Urinary bladder (tissue), 4 donors: ENCODE measurements around the gene EDAR. TPM values are rescaled to one million over a fixed set of nuclear protein-coding genes. Genes with fewer than 3 reads are reported as not detected.
A peak's percentile ranks its signal among the peaks of the same experiment; 100 is the strongest.

Source experiments
- DNase-seq: peaks from one replicate; pipeline ENCODE4 v3.0.0-alpha.2; 2015; ENCODE audit errors: extremely low spot score
- H3K27ac ChIP-seq: one replicate; pipeline ENCODE4 v1.5.1; 2013; ENCODE audit warnings: low read depth, mild to moderate bottlenecking, moderate library complexity
- H3K36me3 ChIP-seq: one replicate; pipeline ENCODE4 v1.6.1; 2013; ENCODE audit warnings: mild to moderate bottlenecking, moderate library complexity; ENCODE audit not compliant: insufficient read depth
- H3K4me1 ChIP-seq: one replicate; pipeline ENCODE4 v1.6.1; 2013; ENCODE audit warnings: mild to moderate bottlenecking, moderate library complexity; ENCODE audit not compliant: insufficient read depth
- H3K4me3 ChIP-seq: one replicate; pipeline ENCODE4 v1.5.1; 2013; ENCODE audit warnings: low read depth, low read length
- WGBS: extraction: QIAGEN DNeasy Blood & Tissue Kit; methylation state at CpG from one replicate; pipeline ENCODE4 v1.1.7; 2013; 5-methylcytosine and 5-hydroxymethylcytosine counted together
- polyA plus RNA-seq: library from polyadenylated mRNA; stranded (reverse); fragments of 200-250 nt; gene quantifications from one replicate; pipeline ENCODE4 v1.2.3, GENCODE V29; 2013
- total RNA-seq: library from RNA; depleted of rRNA; stranded (reverse); fragments of >200 nt; gene quantifications from one replicate; pipeline ENCODE4 v1.2.3, GENCODE V29; 2014
- donor health status: healthy with polysubstance abuse.
- donor health status: healthy.

The EDAR gene
- total and polyA plus RNA-seq, 2 donors, result 1.7 to 3.9 TPM

DNA sequence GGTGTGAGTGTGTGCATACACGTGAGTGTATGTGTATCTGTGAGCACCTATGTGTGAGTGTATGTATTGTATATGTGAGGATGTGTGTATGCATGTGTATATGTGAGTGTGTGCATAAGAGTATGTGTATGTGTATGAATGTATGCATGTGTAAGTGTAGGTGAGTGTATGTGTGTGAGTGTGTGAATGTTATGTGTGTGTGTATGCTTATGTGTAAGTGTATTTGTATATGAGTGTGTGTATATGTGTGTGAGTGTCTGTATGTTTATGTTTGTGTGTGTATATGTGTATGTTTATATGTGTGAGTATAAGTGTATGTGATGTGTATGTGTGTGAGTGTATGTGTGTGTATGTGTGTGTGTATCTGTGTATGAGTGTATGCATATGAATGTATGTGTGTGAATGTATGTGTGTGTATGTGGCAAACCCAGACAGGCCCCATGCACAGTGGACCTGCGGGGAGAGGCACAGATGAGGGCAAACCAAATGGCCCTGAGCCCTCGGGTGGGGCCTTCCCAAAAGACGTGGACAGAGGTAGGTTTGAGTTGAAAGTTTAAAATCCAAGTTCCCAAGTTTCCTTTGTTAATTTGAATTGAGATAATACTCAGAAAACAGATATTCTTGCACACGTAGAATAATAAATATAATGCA, 51.5 kb downstream of the EDAR start:
- WGBS, result 81% methylated on average over 5 of the region's 5 CpGs
- no peaks in the 10 kb centered on the region for H3K36me3 ChIP-seq
- peaks cover 2% of the 10 kb centered on the region for H3K4me1 ChIP-seq
- DNase-seq, result no peak
- H3K27ac ChIP-seq, result no peak overlapping the region
- H3K4me3 ChIP-seq, result no peak overlapping the region

DNA sequence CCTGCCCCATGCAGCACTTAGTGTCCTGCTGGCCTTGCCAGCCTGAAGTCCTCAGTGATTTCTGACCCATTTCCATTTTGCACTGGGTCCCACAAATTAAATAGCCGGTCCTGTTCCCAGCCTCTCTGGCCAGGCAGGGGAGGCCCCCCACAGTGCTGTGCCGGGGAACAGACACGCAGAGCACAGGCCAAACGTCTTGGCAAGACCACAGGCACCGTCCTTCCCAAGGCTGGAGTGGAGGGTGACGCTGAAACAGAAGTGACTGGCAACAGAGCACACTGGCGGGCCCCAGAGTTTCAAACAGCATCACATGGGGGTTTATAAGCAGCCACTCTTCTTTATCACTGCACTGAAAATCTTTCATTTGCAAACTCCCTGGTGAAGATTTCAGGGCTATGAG, 52.2 kb downstream of the EDAR start:
- 67% methylated on average over 7 of the region's 7 CpGs for WGBS

DNA sequence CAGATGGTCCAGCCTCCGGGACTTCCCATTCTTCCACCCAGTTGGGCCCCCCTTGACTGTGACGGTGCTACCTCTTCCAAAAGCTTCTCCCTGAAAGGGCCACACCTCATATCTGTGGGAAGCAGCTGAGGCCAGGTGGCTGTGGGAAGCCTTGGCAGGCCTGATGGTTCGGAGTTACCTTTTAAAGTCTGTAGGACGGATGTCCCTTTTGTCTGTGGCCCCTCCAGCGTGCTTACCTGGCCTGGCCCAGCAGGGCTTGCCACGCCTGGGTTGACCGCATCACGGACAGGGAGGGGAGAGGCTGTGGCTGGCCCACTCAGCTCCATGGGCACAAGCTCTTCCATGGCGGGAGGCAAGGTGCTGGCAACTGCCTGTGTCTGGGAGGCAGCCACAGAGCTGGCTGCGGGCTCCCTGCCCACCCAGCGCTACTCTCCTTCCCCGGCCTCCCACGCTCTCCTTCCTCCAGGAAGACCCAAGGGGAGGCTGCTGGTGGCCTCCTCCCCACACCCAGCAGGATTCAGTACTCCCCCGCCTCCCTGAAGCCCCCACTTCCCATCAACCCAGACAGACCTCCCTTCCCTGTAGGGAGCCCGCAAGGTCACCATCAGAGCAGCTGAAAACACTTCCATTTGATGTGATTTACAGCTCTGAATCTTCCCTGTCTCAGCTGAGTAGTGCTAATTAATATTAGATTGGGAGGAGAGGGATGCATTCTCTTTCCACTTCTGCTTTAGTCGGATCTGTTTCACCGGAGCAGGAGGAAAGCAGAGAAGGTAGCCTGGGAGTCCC, 52.8 kb downstream of the EDAR start:
- DNase-seq, result no peak
- no peak overlapping the region for H3K27ac ChIP-seq
- WGBS, result 88% methylated on average over 17 of the region's 17 CpGs
- H3K36me3 ChIP-seq, result no peaks in the 10 kb centered on the region
- peaks cover 2% of the 10 kb centered on the region for H3K4me1 ChIP-seq
- no peak overlapping the region for H3K4me3 ChIP-seq

More for the DNA sequence above, 52.2 kb downstream of the EDAR start:
- Histone ChIP-seq H3K4me3 (no peak overlapping the region), H3K36me3 (no peaks in the 10 kb centered on the region), H3K4me1 (peaks cover 2% of the 10 kb centered on the region), H3K27ac (no peak overlapping the region)
- no peak for DNase-seq

DNA sequence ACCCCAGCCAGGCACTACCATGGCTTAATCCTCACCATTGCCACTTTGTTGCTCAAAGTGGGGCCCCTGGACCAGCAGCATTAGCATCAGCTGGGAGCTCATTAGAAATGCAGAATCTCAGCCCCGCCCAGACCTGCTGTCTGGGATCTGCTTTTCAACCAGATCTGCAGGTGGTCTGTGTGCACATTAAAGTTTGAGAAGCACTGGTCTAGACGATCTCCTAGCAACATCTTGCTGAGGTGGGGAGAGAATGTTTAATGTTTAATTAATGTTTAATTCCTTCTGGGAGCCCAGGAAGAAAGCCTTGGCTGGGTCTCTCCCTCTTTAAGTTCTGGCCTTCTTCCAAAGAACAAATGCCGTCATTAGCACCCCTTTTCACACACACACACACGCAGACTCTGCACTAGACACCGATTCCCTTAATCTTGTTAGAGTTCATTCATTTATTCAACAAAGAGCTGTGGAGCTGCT, 53.7 kb downstream of the EDAR start:
- Histone ChIP-seq H3K4me3 (no peak overlapping the region), H3K27ac (no peak overlapping the region), H3K4me1 (peaks cover 2% of the 10 kb centered on the region), H3K36me3 (no peaks in the 10 kb centered on the region)
- 73% methylated on average over 5 of the region's 5 CpGs for WGBS
- DNase-seq, result no peak

DNA sequence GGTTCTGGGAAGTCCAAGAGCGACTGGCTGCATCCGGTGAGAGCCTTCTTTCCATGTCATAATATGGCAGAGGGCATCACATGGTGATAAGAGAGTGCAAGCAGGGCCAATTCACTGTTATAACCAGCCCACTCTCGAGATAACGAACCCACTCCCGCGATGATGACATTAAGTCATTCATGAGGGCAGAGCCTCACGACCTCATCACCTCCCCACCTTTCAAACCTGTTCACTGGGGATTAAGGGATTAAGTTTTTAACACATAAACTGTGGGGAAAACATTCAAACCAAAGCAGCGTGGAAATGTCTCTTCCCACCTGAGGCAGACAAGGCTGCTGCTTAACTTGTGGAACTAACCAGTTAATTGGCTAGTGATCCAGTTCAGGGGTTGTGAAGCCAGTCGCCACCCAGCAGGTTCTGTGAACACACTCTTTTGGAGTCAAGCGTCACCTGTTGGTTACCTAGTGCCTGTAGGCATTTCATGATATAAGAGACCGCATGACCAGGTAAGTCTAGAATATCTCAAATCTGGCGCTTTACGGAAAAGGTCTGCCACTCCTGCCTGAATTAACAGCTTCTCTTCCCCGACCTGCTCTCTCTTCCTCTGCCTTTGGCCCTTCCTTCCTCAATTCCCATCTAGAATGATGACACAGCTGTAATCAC, 54.3 kb downstream of the EDAR start:
- H3K27ac ChIP-seq, result peak overlapping the region; percentile 31
- no peak for DNase-seq
- peaks cover 2% of the 10 kb centered on the region for H3K4me1 ChIP-seq
- 88% methylated on average over 14 of the region's 14 CpGs for WGBS
- no peak overlapping the region for H3K4me3 ChIP-seq
- H3K36me3 ChIP-seq, result no peaks in the 10 kb centered on the region

DNA sequence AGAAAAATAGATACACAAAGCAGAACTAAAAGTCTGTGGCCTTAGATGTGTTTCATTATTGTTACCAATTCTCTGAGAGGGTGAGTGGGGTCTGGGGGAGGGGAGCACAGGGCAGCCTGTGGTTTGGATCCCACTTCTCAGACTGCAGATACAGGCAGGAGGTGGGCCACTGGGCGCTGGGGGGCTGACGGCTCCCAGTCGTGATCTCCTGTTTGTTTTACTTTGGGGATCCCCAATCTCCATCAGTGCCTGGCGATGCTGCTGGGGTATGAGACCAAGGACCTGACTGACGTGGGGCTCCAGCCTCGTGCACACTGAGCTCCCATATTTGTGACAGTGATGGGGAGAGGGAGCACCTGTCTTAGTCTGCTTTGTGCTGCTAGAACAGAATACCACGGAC, 54.9 kb downstream of the EDAR start:
- Histone ChIP-seq H3K4me1 (peaks cover 2% of the 10 kb centered on the region), H3K27ac (peak overlapping the region; percentile 31), H3K4me3 (no peak overlapping the region), H3K36me3 (no peaks in the 10 kb centered on the region)
- DNase-seq, result no peak
- 88% methylated on average over 7 of the region's 7 CpGs for WGBS

DNA sequence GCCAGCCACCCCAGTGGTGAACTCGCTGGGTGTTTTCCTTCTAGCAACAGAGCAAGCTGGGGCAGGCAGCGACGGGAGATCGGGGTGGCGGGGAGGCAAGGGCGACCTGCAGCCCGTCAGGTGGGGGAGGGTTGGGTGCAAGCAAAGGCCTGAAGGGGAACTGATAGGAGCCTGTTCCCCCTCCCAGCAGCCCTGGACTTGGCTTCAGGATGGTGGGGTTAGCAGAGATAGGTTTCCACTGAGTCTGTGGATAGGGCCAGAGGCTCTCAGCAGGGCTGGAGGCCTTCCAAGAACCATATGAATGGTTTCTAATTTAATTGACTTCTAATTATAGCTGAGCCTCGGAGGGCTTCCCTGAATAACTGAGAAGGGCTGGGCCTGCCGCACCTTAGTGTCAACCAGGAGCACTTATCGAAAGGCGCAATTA, 55.3 kb downstream of the EDAR start:
- DNase-seq, result no peak
- Histone ChIP-seq H3K4me1 (peaks cover 2% of the 10 kb centered on the region), H3K4me3 (no peak overlapping the region), H3K27ac (no peak overlapping the region), H3K36me3 (no peaks in the 10 kb centered on the region)
- 75% methylated on average over 11 of the region's 11 CpGs for WGBS

DNA sequence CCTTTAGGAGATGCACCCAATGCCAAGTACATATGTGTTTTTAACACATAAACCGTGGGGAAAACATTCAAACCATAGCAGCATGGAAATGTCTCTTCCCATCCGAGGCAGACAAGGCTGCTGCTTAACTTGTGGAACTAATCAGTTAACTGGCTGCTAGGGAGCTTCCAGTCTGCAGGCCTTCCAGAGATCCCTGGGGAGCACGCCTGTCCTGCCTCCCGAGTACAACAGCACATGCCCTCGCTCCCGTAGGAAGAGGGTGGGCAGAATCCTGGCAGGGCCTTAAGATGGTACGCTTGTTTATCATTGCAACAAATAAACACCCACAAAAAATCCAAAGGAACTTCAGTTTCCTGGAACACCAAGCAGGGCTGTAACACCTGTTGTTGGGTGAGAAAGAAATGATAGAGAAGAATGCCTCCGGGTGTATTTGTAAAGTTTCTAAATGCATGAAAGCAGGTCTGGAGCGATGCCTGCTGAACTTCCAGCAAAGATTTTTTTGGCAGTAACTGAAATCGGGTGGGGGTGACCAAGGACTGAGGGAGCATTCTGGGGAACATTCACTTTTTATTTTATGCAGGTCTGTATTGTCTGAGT, 56.2 kb downstream of the EDAR start:
- 56% methylated on average over 10 of the region's 10 CpGs for WGBS
- Histone ChIP-seq H3K36me3 (no peaks in the 10 kb centered on the region), H3K4me1 (peaks cover 2% of the 10 kb centered on the region), H3K27ac (no peak overlapping the region), H3K4me3 (no peak overlapping the region)
- DNase-seq, result no peak

DNA sequence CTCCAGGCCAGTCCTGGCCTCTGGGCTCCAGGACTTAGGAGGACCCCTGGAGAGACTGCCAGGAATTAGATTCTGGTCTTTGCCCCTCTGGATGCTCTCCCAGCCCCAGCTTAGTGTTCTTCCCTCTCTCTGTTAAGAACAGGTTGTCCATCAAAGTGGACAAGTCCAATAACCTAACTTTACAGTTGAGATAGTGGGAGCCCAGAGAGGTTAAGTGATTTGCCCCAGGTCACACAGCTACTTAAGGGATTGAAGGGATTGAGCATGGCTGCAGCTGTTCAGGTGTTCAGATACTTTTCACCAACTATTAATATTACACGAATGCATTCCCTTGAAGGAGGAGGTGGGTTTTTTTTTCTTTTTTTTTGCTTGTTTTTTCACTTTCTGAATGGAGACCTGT, 57.6 kb downstream of the EDAR start:
- Histone ChIP-seq H3K4me3 (no peak overlapping the region), H3K4me1 (peaks cover 2% of the 10 kb centered on the region), H3K36me3 (no peaks in the 10 kb centered on the region), H3K27ac (no peak overlapping the region)
- 93% methylated on average over 1 of the region's 1 CpG for WGBS
- DNase-seq, result no peak

DNA sequence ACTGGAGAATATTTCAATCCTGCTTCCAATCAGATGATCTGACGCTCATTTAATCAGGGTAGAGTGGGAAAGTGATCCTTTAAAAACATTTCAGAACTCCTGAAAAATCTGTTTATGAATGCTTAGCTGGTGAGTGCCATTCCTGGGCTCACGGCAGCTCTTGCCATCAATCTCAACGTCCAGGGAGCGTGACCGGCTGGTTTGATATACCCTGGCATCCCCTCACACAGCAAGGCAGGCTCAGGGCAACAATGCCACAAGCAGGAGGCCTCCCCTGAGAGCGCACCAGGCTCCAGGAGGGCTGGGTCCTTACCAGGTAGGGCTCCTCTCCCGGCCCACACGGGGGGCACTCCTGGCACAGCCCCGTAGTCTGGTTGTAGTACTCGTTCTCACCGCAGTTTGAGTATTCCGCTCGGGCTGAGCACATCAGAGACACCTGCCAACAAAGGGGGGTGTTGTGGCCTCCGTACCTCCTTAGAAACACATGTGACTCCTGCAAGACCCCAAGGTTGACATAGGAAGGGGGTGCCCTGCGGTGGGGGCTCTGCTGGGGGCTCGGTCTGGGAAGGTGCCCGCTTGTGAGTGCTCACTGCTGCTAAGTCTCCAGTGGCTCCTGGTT, 59.1 kb downstream of the EDAR start:
- Histone ChIP-seq H3K4me1 (peaks cover 2% of the 10 kb centered on the region), H3K4me3 (no peak overlapping the region), H3K27ac (no peak overlapping the region), H3K36me3 (no peaks in the 10 kb centered on the region)
- no peak for DNase-seq
- 95% methylated on average over 17 of the region's 17 CpGs for WGBS

DNA sequence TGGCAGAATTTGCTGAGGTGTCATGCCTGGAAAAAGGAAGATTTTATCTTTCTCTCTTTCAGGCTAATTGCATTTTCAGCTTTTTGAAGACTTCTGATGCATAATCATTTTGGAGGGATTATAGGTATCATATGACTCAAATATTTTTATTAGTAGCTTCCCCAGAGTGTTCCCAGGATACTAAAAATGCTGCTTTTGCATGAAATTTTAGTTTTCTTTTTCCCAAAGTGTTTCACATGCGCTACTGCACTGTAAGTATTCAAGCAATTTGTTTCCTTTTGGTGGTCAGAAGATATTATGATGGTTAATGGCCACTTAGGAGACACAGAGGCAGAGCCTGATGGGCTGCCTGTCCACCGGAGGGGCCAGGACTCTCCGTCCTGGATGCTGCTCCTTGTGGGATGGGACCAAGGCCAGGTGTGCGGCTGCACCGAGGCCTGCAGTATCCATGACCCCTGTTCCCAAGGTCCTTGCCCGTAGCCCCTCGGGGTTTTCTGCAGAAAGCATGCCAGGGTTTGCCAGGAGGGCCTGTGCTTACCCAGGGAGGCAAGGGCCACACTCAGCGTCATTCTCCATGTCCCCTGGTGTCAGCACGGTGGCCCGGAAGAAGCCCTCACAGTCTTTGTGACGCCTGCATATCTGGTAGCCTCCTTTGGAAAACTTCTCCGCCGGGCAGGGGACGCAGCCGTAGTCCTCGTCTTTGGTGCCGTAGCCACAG, 60.2 kb downstream of the EDAR start:
- DNase-seq, result no peak
- H3K27ac ChIP-seq, result no peak overlapping the region
- H3K4me3 ChIP-seq, result no peak overlapping the region
- H3K36me3 ChIP-seq, result no peaks in the 10 kb centered on the region
- no peaks in the 10 kb centered on the region for H3K4me1 ChIP-seq
- WGBS, result 92% methylated on average over 17 of the region's 17 CpGs

DNA sequence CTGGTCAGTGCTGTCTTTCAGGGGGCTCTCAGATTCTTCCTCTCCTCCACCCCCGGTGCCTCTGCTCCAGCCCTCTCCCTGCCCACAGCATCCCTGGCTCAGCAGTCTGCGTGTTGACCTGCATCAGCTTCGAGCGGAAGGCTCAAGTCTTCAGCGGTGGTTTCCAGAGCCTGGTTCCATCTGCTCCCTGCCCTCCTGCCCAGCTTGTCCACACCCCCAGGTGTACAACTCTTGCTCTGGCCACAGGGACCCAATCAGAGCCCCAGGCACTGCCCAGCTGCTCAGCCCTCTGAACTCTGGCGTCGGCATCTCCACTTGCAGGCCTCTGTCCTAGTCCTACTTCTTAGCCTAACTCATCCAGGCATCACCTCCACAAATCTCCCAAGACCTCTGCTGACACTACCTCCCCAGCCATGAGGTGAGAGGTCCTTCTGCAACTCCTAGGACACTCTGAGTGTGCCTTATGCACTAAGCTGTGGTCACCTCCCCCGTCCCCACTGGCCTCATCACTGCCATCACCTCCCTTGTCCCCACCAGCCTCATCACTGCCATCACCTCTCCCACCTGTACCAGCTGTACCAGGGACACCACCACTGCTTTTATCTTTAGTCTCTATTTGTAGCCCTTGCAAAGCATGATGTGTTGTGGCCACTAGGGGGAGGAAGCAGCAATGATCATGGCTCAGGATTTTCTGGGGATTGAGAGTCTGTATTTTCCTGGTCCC, 60.9 kb downstream of the EDAR start:
- no peaks in the 10 kb centered on the region for H3K4me1 ChIP-seq
- no peak for DNase-seq

More for the DNA sequence above, 60.9 kb downstream of the EDAR start:
- Histone ChIP-seq H3K36me3 (no peaks in the 10 kb centered on the region), H3K27ac (no peak overlapping the region), H3K4me3 (no peak overlapping the region)
- 80% methylated on average over 8 of the region's 8 CpGs for WGBS
